IMR-90 (cell line): ENCODE data around the gene NRL. TPM values are rescaled to one million over a fixed set of nuclear protein-coding genes. Genes with fewer than 3 reads are reported as not detected.

Experiments
- ATAC-seq: fragments of 200-7000 bp; cut with Tn5 transposase; 2 replicates; pipeline ENCODE4 v1.9.1; 2020; ENCODE audit warnings: low read depth, mild to moderate bottlenecking, moderate library complexity
- BruUV-seq: library from RNA; stranded (reverse); fragments of 400-500 nt; replicated peaks from 2 replicates; lab custom pipeline; 2021; lab: Mats Ljungman, UMichigan
- CTCF ChIA-PET: fragments of 300-600 bp; formaldehyde crosslinking; extraction: SDS; loops from one replicate; lab custom pipeline; 2021; ENCODE audit warnings: antibody characterized with exemption; lab: Yijun Ruan, JAX
- POLR2A ChIA-PET: fragments of 300-600 bp; sonication (Branson Sonifier 250); formaldehyde crosslinking; loops from one replicate; lab custom pipeline; 2022; ENCODE audit warnings: antibody characterized with exemption; ENCODE audit not compliant: unreplicated experiment; lab: Charles Lee
- DNase-seq: peaks from one replicate; pipeline ENCODE4 v3.0.0; 2013
- H2AFZ ChIP-seq: replicated peaks from 2 replicates; pipeline ENCODE3; 2013; ENCODE audit warnings: low read length, mild to moderate bottlenecking; ENCODE audit not compliant: poor library complexity
- H2AK5ac ChIP-seq: 2 replicates; pipeline ENCODE4 v1.6.1; 2013; ENCODE audit warnings: low read depth, low read length, inconsistent platforms
- H2AK9ac ChIP-seq: replicated peaks from 2 replicates; pipeline ENCODE3; 2013; ENCODE audit warnings: mild to moderate bottlenecking, low read depth, low read length, moderate library complexity; ENCODE audit not compliant: poor library complexity
- H2BK120ac ChIP-seq: 2 replicates; pipeline ENCODE4 v1.6.1; 2013; ENCODE audit warnings: low read depth, low read length, inconsistent platforms
- H2BK15ac ChIP-seq: 3 replicates; pipeline ENCODE4 v1.6.1; 2013; ENCODE audit warnings: low read depth, low read length, inconsistent platforms
- H2BK20ac ChIP-seq: 2 replicates; pipeline ENCODE4 v1.6.1; 2013; ENCODE audit warnings: low read depth, mild to moderate bottlenecking, inconsistent platforms, low read length, moderate library complexity
- H2BK5ac ChIP-seq: 2 replicates; pipeline ENCODE4 v1.6.1; 2013; ENCODE audit warnings: mild to moderate bottlenecking, low read depth, low read length, inconsistent platforms; ENCODE audit not compliant: poor library complexity, severe bottlenecking
- H3K14ac ChIP-seq: replicated peaks from 2 replicates; pipeline ENCODE4 v1.6.1; 2013; ENCODE audit warnings: low read depth, low read length, inconsistent platforms
- H3K18ac ChIP-seq: 2 replicates; pipeline ENCODE4 v1.6.1; 2013; ENCODE audit warnings: low read depth, low read length, control low read depth
- H3K23ac ChIP-seq: 2 replicates; pipeline ENCODE4 v1.6.1; 2013; ENCODE audit warnings: low read depth, low read length, inconsistent platforms
- H3K27ac ChIP-seq: 2 replicates; pipeline ENCODE4 v1.5.1; 2013; ENCODE audit warnings: mild to moderate bottlenecking, control low read depth, low read length; ENCODE audit not compliant: insufficient read depth
- H3K27me3 ChIP-seq: 2 replicates; pipeline ENCODE4 v1.6.1; 2013; ENCODE audit warnings: low read length; ENCODE audit not compliant: control insufficient read depth, insufficient read depth
- H3K36me3 ChIP-seq: 2 replicates; pipeline ENCODE4 v1.6.1; 2013; ENCODE audit warnings: low read length, mixed read lengths; ENCODE audit not compliant: control insufficient read depth, insufficient read depth
- H3K4ac ChIP-seq: 2 replicates; pipeline ENCODE4 v1.6.1; 2013; ENCODE audit warnings: low read depth, low read length, inconsistent platforms
- H3K4me1 ChIP-seq: 2 replicates; pipeline ENCODE4 v1.6.1; 2013; ENCODE audit warnings: low read length, mixed read lengths; ENCODE audit not compliant: control insufficient read depth, insufficient read depth
- H3K4me2 ChIP-seq: 2 replicates; pipeline ENCODE4 v1.6.1; 2013; ENCODE audit warnings: low read depth, mild to moderate bottlenecking, control low read depth, low read length, moderate library complexity
- H3K4me3 ChIP-seq: 2 replicates; pipeline ENCODE4 v1.5.1; 2013; ENCODE audit warnings: low read depth, mild to moderate bottlenecking, control low read depth, low read length, moderate library complexity; ENCODE audit not compliant: insufficient read depth
- H3K56ac ChIP-seq: 2 replicates; pipeline ENCODE4 v1.6.1; 2013; ENCODE audit warnings: low read length, inconsistent platforms; ENCODE audit not compliant: insufficient read depth; ENCODE audit errors: extremely low read depth
- H3K79me1 ChIP-seq, 2 experiments: 2 replicates each; pipeline ENCODE4 v1.6.1; 2013; ENCODE audit warnings: low read length in 2 of 2, inconsistent platforms in 1 of 2, low read depth in 1 of 2
- H3K9ac ChIP-seq: 2 replicates; pipeline ENCODE4 v1.6.1; 2013; ENCODE audit warnings: low read depth, low read length, control low read depth
- H3K9me1 ChIP-seq: 2 replicates; pipeline ENCODE4 v1.6.1; 2013; ENCODE audit warnings: low read length, inconsistent platforms; ENCODE audit not compliant: insufficient read depth
- H3K9me3 ChIP-seq: 2 replicates; pipeline ENCODE4 v1.6.1; 2013; ENCODE audit warnings: low read length; ENCODE audit not compliant: control insufficient read depth, insufficient read depth
- H4K20me1 ChIP-seq: 2 replicates; pipeline ENCODE4 v1.6.1; 2013; ENCODE audit warnings: low read length, inconsistent platforms; ENCODE audit not compliant: insufficient read depth
- H4K5ac ChIP-seq: 2 replicates; pipeline ENCODE4 v1.6.1; 2013; ENCODE audit warnings: mild to moderate bottlenecking, low read depth, low read length, control low read depth
- H4K8ac ChIP-seq, 2 experiments: 2 replicates each; pipeline ENCODE4 v1.6.1; 2013; ENCODE audit warnings: low read depth in 2 of 2, low read length in 2 of 2, control low read depth in 1 of 2, inconsistent platforms in 1 of 2
- H4K91ac ChIP-seq: 2 replicates; pipeline ENCODE4 v1.6.1; 2013; ENCODE audit warnings: low read depth, low read length, inconsistent platforms; ENCODE audit not compliant: insufficient read depth
- RCOR1 ChIP-seq: IDR thresholded peaks from 2 replicates; pipeline ENCODE4 v1.6.1; 2012; ENCODE audit warnings: mild to moderate bottlenecking, low read length, improper control_type of control experiment; ENCODE audit not compliant: insufficient replicate concordance
- SMC3 ChIP-seq: fragments of 150-350 bp; IDR thresholded peaks from 2 replicates; pipeline ENCODE4 v1.6.1; 2016; ENCODE audit warnings: low read depth, mild to moderate bottlenecking, antibody characterized with exemption, low read length, moderate library complexity
- WGBS, 2 experiments: methylation state at CpG; one replicate each; pipeline versions ENCODE4 v1.1.5 to v1.1.7; 2013; ENCODE audit warnings: missing lambda C conversion rate in 2 of 2; ENCODE audit not compliant: insufficient read length in 1 of 2; ENCODE audit errors: extremely low coverage in 2 of 2; 5-methylcytosine and 5-hydroxymethylcytosine counted together
- dilution Hi-C: fragments of 300-500 bp; cut with HindIII; formaldehyde crosslinking; loops from one replicate; pipeline ENCODE4 v1.14.3; 2018; ENCODE audit warnings: low sequenced_read_pairs; ENCODE audit not compliant: unreplicated experiment
- in situ Hi-C: fragments of 300-500 bp; cut with MboI; formaldehyde crosslinking; loops from 3 replicates; pipeline ENCODE4 v1.14.3; 2019; ENCODE audit warnings: low sequenced_read_pairs, inconsistent platforms, mixed read lengths
- intact Hi-C: fragments of 100-400 bp; cut with micrococcal nuclease; formaldehyde crosslinking; loops from 2 replicates; pipeline ENCODE4 v1.10.0; 2022
- polyA plus RNA-seq, 3 experiments: library from polyadenylated mRNA; depleted of rRNA; stranded (reverse); fragments of >200 nt; gene quantifications; 2 replicates each; pipeline ENCODE4 v1.2.3, GENCODE V29; 2012; ENCODE audit warnings: low replicate concordance in 1 of 3
- total RNA-seq: library from RNA; depleted of rRNA; stranded (reverse); fragments of >200 nt; gene quantifications from 2 replicates; pipeline ENCODE4 v1.2.3, GENCODE V29; 2012

NRL gene
- total and polyA plus RNA-seq, 2 of the 4 experiments (the other 2 are of a cell fraction): 0.18 to 0.70 TPM

- H3K36me3 ChIP-seq: no peaks in the 10 kb centered on the region
- H3K27ac ChIP-seq: no peak overlapping the region
- no peak overlapping the region for H2AK5ac ChIP-seq
- no peak overlapping the region for H3K23ac ChIP-seq
- peak overlapping the region; percentile 65 for H2AK9ac ChIP-seq
- H2BK15ac ChIP-seq: no peak overlapping the region
- dilution Hi-C loops (no loop called here), intact Hi-C loops (no loop called here), in situ Hi-C loops (no loop called here)
- H3K9me1 ChIP-seq: no peaks in the 10 kb centered on the region
- no peaks in the 10 kb centered on the region for H3K4me1 ChIP-seq
- TF ChIP-seq RCOR1 (no peak), SMC3 (no peak)
- POLR2A ChIA-PET: no interaction called here
- no peak overlapping the region for H3K4ac ChIP-seq
- no peaks in the 10 kb centered on the region for H3K79me1 ChIP-seq
- H4K20me1 ChIP-seq: no peaks in the 10 kb centered on the region
- no peak overlapping the region for H4K91ac ChIP-seq
- DNase-seq (no peak), ATAC-seq (no peak)
- H2BK20ac ChIP-seq: no peak overlapping the region
- H4K8ac ChIP-seq: no peak overlapping the region
- WGBS, 2 experiments: 80% methylated on average over 1 of the region's 26 CpGs; no CpG with 5 or more reads in 1 of the 2 experiments
- H3K27me3 ChIP-seq: peaks cover 81% of the 10 kb centered on the region
- H4K5ac ChIP-seq: no peak overlapping the region
- H3K4me2 ChIP-seq: no peak overlapping the region
- no peak overlapping the region for H3K9ac ChIP-seq
- BruUV-seq: no TSS peak
- H3K14ac ChIP-seq: no peak overlapping the region
- no peak overlapping the region for H2BK120ac ChIP-seq
- no peak overlapping the region for H2BK5ac ChIP-seq
- CTCF ChIA-PET: no interaction called here
- H3K56ac ChIP-seq: no peak overlapping the region
- no peak overlapping the region for H2AFZ ChIP-seq
- no peak overlapping the region for H3K4me3 ChIP-seq
- no peak overlapping the region for H3K18ac ChIP-seq
- H3K9me3 ChIP-seq: no peaks in the 10 kb centered on the region
These were observed 41.6 kb downstream of the NRL start for GRCh38 chr14:24072881-24073877.
